KG1 (cell line): ENCODE results near the gene CRYGS.
A peak's percentile ranks its signal among the peaks of the same experiment; 100 is the strongest.
"Not testable (repeated sequence)": the region's sequence is repeated elsewhere in the genome, so short reads cannot be mapped to it uniquely, and the experiment has no call there.

Experiments used
- DNase-seq: peaks from one replicate; lab custom pipeline; 2025; lab: John Stamatoyannopoulos, UW

Gene CRYGS

DNA sequence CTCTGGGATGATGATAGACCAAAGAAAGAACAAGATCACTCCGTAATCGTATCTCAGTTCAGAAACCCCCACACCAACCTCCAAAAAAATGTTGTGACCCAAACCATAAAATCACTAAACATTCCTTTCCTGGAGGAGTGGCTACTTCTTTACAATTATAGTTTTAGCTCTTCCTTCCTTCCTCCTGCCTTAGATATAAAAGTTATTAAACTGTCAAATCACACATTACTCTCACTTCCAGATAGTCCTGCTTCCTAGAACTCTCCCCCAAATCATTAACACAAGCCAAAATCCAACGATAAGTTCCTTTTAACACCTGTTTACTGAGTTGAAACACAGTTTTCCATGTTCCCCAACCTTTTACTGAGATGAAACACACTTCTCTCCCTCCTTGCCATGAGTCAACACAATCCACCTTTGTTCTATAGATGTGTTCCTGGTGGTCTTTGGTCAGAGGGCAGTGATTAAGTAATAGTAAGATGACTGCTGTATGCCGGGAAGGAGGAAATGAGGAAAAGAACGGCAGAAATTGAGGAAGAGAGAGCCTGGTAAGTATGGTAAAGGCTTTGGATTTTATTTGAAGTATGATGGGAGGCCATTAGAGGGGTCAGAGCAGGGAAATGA lies 8.3 kb upstream of the CRYGS start:
- no peak for DNase-seq

GRCh38 chr3:186551387-186551786 lies 7.2 kb upstream of the CRYGS start:
- no peak for DNase-seq

- no peak for DNase-seq
Observed at GRCh38 chr3:186549497-186549896, 5.3 kb upstream of the CRYGS start.

GRCh38 chr3:186540835-186541226 lies 3.3 kb downstream of the CRYGS start:
- DNase-seq = no peak

DNA sequence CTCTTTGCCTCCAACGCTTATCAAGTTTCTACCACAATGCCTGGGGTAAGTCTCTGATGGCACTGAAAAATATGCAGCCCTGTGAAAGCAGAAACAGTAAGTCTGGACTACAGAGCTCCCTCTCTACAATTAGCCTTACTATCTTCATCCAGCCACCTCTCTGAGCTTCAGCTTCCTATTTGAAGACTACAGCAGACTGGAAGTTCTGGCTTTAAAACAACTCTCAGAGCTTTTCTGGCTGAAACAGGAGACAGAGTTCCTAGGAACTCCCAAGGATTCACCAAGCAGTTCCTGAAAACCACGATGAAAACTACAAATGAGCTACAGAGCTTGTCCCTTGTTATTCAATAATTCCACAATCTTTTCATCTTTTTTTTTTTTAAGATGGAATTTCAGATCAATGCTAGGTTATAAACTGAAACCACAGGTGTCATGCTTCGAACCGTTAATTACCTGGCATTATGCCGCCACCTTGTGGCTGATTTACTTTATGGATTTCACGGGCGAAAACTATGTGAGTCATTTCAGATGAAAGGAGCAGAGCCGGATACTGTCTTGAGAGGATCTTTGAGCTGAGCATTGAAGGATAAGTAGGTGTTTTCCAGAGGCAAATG lies 3.9 kb downstream of the CRYGS start:
- peak; percentile 59 for DNase-seq

DNA sequence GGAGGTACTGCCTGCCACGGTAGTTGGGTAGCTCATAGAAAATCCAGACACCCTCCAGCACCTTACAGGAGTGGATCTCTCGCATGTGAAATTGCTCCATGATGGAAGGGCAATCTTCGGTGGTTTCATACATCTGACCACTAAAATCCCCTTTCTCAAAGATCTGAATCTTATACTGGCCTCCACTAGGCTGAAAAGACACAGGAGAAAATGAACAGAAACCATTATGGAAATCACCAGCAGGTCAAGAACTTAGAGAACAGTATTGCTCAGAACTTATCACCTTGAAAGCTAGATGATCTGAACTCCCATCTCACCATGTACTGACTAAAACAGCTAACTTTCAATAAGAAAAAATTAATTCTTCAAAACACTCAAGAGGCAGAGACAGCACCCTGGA lies 5.4 kb downstream of the CRYGS start:
- DNase-seq = no peak

GRCh38 chr3:186536883-186537844 lies 7.0 kb downstream of the CRYGS start:
- DNase-seq = no peak

- DNase-seq = no peak
Observed at GRCh38 chr3:186534113-186534669, 10.0 kb downstream of the CRYGS start.

DNA sequence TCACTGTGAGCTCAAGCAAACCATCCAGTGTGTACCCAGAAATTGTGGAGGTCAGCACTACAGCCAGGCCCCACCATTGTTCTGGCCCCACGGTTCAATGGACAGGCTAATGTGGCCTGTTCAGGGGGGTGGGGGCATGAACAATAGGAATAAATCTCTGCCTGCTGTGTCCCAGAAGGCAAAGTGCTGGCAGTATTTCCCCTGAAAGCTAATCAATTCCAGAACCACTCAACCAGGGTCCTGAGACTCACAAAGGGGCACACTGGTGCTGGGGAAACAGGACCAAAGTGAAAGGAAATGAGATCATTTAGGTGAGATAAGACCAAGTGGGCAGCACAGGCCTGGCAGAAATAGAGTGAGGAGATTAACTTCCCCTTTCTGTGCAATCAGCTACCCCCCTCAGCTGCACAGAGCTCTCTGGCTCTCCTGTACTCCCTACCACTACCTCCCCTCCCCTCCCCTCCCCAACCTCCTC lies 11.5 kb downstream of the CRYGS start:
- no peak for DNase-seq

GRCh38 chr3:186531694-186532093 lies 12.5 kb downstream of the CRYGS start:
- DNase-seq = not testable (repeated sequence)

- no peak for DNase-seq
Observed at GRCh38 chr3:186530415-186530814, 13.8 kb downstream of the CRYGS start.

DNA sequence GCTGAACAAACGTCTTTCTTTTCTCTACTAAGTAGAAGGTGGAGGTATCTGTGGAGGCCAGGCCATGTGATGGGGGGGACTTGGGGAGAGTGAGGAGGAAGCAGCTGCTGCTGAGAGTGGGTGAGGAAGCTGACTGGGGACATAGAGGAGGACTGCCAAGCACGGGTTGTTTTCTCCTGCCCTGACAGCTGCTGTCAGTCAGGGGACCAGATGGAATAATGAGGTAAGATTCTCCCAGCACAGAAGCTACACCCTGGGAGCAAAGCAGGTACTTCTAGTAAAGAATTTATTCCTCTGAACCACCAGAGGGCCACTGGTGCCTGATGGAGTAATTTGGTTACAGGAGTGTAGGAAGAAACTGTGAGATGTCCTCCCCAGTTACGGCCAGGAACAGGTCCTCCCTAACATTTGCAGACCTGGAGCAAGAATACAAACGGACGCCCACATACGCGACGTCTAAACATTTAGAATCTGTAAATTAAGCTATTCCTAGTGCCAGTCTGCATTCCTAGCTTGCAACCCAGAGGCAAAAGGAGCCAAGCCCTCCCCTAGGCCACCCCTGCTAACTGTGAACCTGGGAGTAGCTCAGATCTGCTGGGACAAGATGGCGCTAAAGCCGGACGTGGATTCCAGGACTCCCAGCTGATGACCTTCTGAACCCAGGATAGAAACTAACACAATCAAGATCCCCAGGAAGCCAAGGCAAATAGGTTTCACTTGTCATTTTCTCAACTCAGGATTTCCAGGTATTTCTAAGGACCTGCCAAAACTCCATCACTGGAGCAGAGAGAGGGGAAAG lies 14.8 kb downstream of the CRYGS start:
- peak; percentile 38 for DNase-seq

DNA sequence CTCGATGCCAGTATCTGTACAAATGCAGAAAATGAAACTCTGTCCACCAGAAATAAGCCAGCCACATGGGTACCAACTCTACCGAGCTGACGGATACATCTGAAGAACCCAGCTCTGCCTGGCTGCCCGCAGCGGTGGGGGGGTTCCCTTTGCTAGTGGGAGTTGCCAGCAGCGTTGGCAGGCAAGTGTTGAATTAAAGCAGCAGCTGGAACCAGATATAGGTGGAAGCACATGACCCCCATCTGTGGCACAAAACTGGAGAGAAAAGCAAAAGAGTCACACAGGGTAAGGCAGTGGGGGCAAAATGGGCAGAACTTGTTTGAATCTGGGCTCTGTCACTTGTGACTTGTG lies 17.9 kb downstream of the CRYGS start:
- no peak for DNase-seq

- DNase-seq = no peak
Observed at GRCh38 chr3:186525369-186526255, 18.6 kb downstream of the CRYGS start.

GRCh38 chr3:186524616-186525015 lies 19.6 kb downstream of the CRYGS start:
- DNase-seq = no peak

GRCh38 chr3:186523434-186523833 lies 20.7 kb downstream of the CRYGS start:
- DNase-seq = no peak

DNA sequence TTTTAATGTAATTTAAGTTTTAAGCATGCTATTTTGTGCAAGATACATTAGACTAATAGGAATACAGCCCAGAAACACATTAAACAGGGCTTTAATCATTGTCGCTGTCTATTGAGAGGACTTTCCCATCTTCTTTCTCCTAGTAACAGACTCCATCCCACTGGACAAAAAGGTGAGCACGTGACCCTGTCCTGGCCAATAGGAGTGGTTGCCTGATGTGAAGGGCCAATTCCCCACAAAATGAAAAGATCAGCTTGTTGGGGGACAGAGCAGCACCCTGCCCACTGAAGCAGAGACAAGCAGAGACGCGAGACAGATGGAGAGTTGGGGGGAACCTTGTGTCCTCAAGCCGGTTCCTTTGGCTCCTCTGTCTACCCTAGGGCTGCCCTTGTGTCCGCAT lies 21.2 kb downstream of the CRYGS start:
- DNase-seq = no peak

GRCh38 chr3:186520957-186521842 lies 23.0 kb downstream of the CRYGS start:
- no peak for DNase-seq

GRCh38 chr3:186520431-186520830 lies 23.7 kb downstream of the CRYGS start:
- no peak for DNase-seq
